Sigmoid colon (tissue), 4 donors: Measurements from ENCODE around the gene GPRC5B.

ENCODE experiments used
- CTCF ChIP-seq, 4 experiments: fragments of 450-650 bp in 3 of 4; fragments of 200-600 bp in 1 of 4; IDR thresholded peaks; one replicate each; pipeline ENCODE4 v1.5.1; 2016 to 2019; ENCODE audit warnings: antibody characterized with exemption in 4 of 4, mild to moderate bottlenecking in 3 of 4, moderate library complexity in 2 of 4
- EP300 ChIP-seq, 4 donors: sonication (generic); formaldehyde crosslinking; IDR thresholded peaks; one replicate each; pipeline ENCODE4 v1.6.1; 2017; ENCODE audit warnings: antibody characterized with exemption in 4 of 4
- POLR2A ChIP-seq, 2 donors: fragments of 450-650 bp; IDR thresholded peaks; one replicate each; pipeline ENCODE4 v1.6.1; 2016; ENCODE audit warnings: antibody characterized with exemption in 2 of 2, mild to moderate bottlenecking in 2 of 2, moderate library complexity in 2 of 2
- POLR2AphosphoS5 ChIP-seq, 4 donors: sonication (generic); formaldehyde crosslinking; IDR thresholded peaks; one replicate each; pipeline ENCODE4 v1.6.1; 2017; ENCODE audit warnings: antibody characterized with exemption in 4 of 4

- TF ChIP-seq CTCF (IDR thresholded peaks at IDR 0.05) = no peak
- no peak for TF ChIP-seq POLR2A (IDR thresholded peaks at IDR 0.05)
- no peak for TF ChIP-seq POLR2AphosphoS5 (IDR thresholded peaks at IDR 0.05)
- no peak for TF ChIP-seq EP300 (IDR thresholded peaks at IDR 0.05)
These were observed 5.9 kb downstream of the GPRC5B start for GRCh38 chr16:19878757-19879156.
